OCI-LY3 (cell line): ENCODE data around the gene RNF166.

Experiments
- CTCF ChIP-seq: fragments of 200-600, 300-600 bp; sonication (generic); IDR thresholded peaks from 2 replicates; pipeline ENCODE4 v1.5.1; 2014; ENCODE audit warnings: antibody characterized with exemption, low read length, low read depth
- EZH2phosphoT487 ChIP-seq: fragments of 200-600 bp; shearing (Covaris generic); IDR thresholded peaks from 2 replicates; pipeline ENCODE4 v1.6.1; 2018; ENCODE audit warnings: antibody characterized with exemption, mixed run types, low read depth

GRCh38 chr16:88662222-88662842 lies 43.9 kb downstream of the RNF166 start:
- TF ChIP-seq CTCF = no peak
- TF ChIP-seq EZH2phosphoT487 = no peak
